Ovary (tissue), 9 donors: ENCODE results near the gene GNL3. TPM values are rescaled to one million over a fixed set of nuclear protein-coding genes. Genes with fewer than 3 reads are reported as not detected.
A peak's percentile ranks its signal among the peaks of the same experiment; 100 is the strongest.

Experiments used
- DNase-seq, 5 donors: peaks; one replicate each; pipeline ENCODE4 v3.0.0-alpha.2; 2019 to 2020
- H3K27ac ChIP-seq, 2 donors: fragments of 200-600 bp; one replicate each; pipeline versions ENCODE4 v1.5.1 to v1.8.0; 2019 to 2022
- H3K27me3 ChIP-seq: fragments of 200-600 bp; one replicate; pipeline ENCODE4 v1.8.0; 2022
- H3K36me3 ChIP-seq: fragments of 200-600 bp; sonication (generic); one replicate; pipeline ENCODE4 v1.5.1; 2019
- H3K4me1 ChIP-seq: one replicate; pipeline ENCODE4 v1.8.1; 2013; ENCODE audit warnings: mild to moderate bottlenecking, moderate library complexity; ENCODE audit not compliant: insufficient read depth
- H3K4me3 ChIP-seq: fragments of 200-600 bp; sonication (generic); one replicate; pipeline ENCODE4 v1.5.1; 2017
- H3K9me3 ChIP-seq, 2 donors: fragments of 200-600 bp in 1 of 2; sonication (generic) in 1 of 2; one replicate each; pipeline versions ENCODE4 v1.5.1 to v1.8.1; 2013 to 2019; ENCODE audit warnings: mild to moderate bottlenecking in 1 of 2, moderate library complexity in 1 of 2
- CTCF ChIP-seq, 3 donors: fragments of 450-650 bp in 2 of 3; fragments of 200-600 bp in 1 of 3; IDR thresholded peaks; one replicate each; pipeline versions ENCODE4 v1.5.1 to v1.8.0; 2016 to 2022; ENCODE audit warnings: antibody characterized with exemption in 3 of 3, mild to moderate bottlenecking in 1 of 3
- EP300 ChIP-seq: sonication (generic); formaldehyde crosslinking; IDR thresholded peaks from one replicate; pipeline ENCODE4 v1.6.1; 2017; ENCODE audit warnings: antibody characterized with exemption
- POLR2A ChIP-seq: fragments of 450-650 bp; IDR thresholded peaks from one replicate; pipeline ENCODE4 v1.6.1; 2017; ENCODE audit warnings: antibody characterized with exemption, mild to moderate bottlenecking, moderate library complexity
- WGBS, 3 donors: extraction: QIAGEN DNeasy Blood & Tissue Kit in 1 of 3; methylation state at CpG; one replicate each; pipeline versions ENCODE4 v1.1.5 to v1.1.7; 2013 to 2017; 5-methylcytosine and 5-hydroxymethylcytosine counted together
- intact Hi-C, 4 donors: fragments of 100-400 bp; cut with DNase I; formaldehyde crosslinking; loops; one replicate each; pipeline versions ENCODE4 v1.11.0 to v1.15.1; 2022 to 2023
- polyA plus RNA-seq, 2 donors: library from polyadenylated mRNA; stranded (reverse); fragments of 200-250 nt in 1 of 2; fragments of 350-450 nt in 1 of 2; fragmentation: Illumina TruSeq in 1 of 2; extraction: RNeasy Lipid Tissue Mini Kit (QIAGEN cat#74804) in 1 of 2; gene quantifications; one replicate each; pipeline ENCODE4 v1.2.3, GENCODE V29; 2013 to 2014
- total RNA-seq, 7 donors: library from RNA; depleted of rRNA in 2 of 7; stranded (reverse); fragments of >200 nt in 2 of 7; fragmentation: NEBNext Ultra II Directional in 3 of 7; extraction: Animal tissue kit (Norgen Biotek cat#: 25700) in 3 of 7; gene quantifications; one replicate each; pipeline versions ENCODE4 v1.1.0 to v1.2.4, GENCODE V29; 2016 to 2023
- donor health status: DM: no; HTN: no; CAD: no; lungs with moderate emphysema.
- donor health status: DM: no; HTN: no; CAD: no.
- donor health status: Bipolar disorder and iron deficiency.
- donor health status: DM: yes; HTN: yes; CAD: no.
- donor health status: DM: no; HTN: no; CAD: no.
- donor health status: DM: yes; HTN: yes; CAD: no.

GNL3 gene
- total and polyA plus RNA-seq, 9 donors = 39.6 to 82.7 (median 59.3) TPM

- 63 to 71% (median 67%) methylated on average over 6 of the region's 6 CpGs for WGBS, 3 donors
- no peaks in the 10 kb centered on the region for H3K9me3 ChIP-seq
- H3K4me3 ChIP-seq = no peak overlapping the region
- H3K36me3 ChIP-seq = no peaks in the 10 kb centered on the region
- no peak for TF ChIP-seq EP300
- TF ChIP-seq CTCF (IDR thresholded peaks at IDR 0.05) = no peak
- no peak for TF ChIP-seq POLR2A
- intact Hi-C loops = loop anchor here in 1 of 4 donors (10.0 kb wide), 1 partner anchor 149 kb away; the partner anchor contains the start of genes NT5DC2 and UQCC5
- no peak overlapping the region for H3K27ac ChIP-seq
- peaks cover 10% of the 10 kb centered on the region for H3K4me1 ChIP-seq
- DNase-seq = no peak
- no peaks in the 10 kb centered on the region for H3K27me3 ChIP-seq
These were observed 2.2 kb upstream of the GNL3 start for GRCh38 chr3:52683611-52684010.

DNA sequence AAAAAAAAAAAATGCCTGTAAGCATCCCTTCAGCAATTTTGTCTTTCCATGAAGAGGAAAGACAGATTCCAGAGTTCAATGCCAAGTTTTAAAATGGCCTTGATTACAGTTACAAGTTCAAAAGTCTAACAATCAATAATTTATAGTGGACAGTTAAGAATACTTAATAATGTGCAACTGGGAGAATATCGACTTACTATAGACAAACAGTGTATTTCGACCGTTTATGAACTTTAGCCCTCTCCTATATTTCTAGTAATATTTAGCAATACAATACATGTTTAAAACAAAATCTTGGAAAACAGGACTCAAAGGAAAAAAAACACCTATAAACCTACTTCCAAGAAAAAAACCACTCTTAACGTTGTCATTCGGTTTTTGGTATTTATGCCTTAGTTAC, 1.6 kb upstream of the GNL3 start:
- intact Hi-C loops = loop anchor here in 1 of 4 donors (10.0 kb wide), 1 partner anchor 149 kb away; the partner anchor contains the start of genes NT5DC2 and UQCC5

GRCh38 chr3:52685285-52685708, 535 bp upstream of the GNL3 start:
- 0% methylated on average over 19 to 41 of the region's 41 CpGs for WGBS, 3 donors
- Histone ChIP-seq H3K27me3 (no peaks in the 10 kb centered on the region), H3K36me3 (no peaks in the 10 kb centered on the region), H3K4me3 (peak overlapping the region; percentile 84), H3K27ac (peak overlapping the region; percentile 95 to 99), H3K4me1 (peaks cover 10% of the 10 kb centered on the region), H3K9me3 (no peaks in the 10 kb centered on the region)
- DNase-seq = peak in 1 of 5 donors; percentile 74
- intact Hi-C loops = loop anchor here in 1 of 4 donors (10.0 kb wide), 1 partner anchor 150 kb away; the partner anchor contains the start of genes NT5DC2 and UQCC5
- TF ChIP-seq POLR2A (no peak), CTCF (IDR thresholded peaks at IDR 0.05) (no peak), EP300 (no peak)

More for the DNA sequence above, 1.6 kb upstream of the GNL3 start:
- H3K4me1 ChIP-seq = peaks cover 10% of the 10 kb centered on the region
- no peaks in the 10 kb centered on the region for H3K9me3 ChIP-seq
- no peak for TF ChIP-seq EP300
- TF ChIP-seq CTCF (IDR thresholded peaks at IDR 0.05) = no peak
- TF ChIP-seq POLR2A = no peak
- peak overlapping the region in 1 of 2 donors; percentile 12 for H3K27ac ChIP-seq
- no peaks in the 10 kb centered on the region for H3K27me3 ChIP-seq
- H3K36me3 ChIP-seq = no peaks in the 10 kb centered on the region
- WGBS, 3 donors = 25 to 32% (median 26%) methylated on average over 5 of the region's 5 CpGs
- no peak overlapping the region for H3K4me3 ChIP-seq
- DNase-seq = no peak

GRCh38 chr3:52688266-52688665, 2.4 kb downstream of the GNL3 start:
- no peak for DNase-seq
- 71 to 80% (median 76%) methylated on average over 6 of the region's 6 CpGs for WGBS, 3 donors
- intact Hi-C loops = loop anchor here in 1 of 4 donors (10.0 kb wide), 1 partner anchor 153 kb away; the partner anchor contains the start of genes NT5DC2 and UQCC5
- Histone ChIP-seq H3K27me3 (no peaks in the 10 kb centered on the region), H3K36me3 (no peaks in the 10 kb centered on the region), H3K4me1 (peaks cover 4% of the 10 kb centered on the region), H3K27ac (no peak overlapping the region), H3K9me3 (no peaks in the 10 kb centered on the region), H3K4me3 (no peak overlapping the region)
- TF ChIP-seq CTCF (IDR thresholded peaks at IDR 0.05) (no peak), EP300 (no peak), POLR2A (no peak)
